Fibroblast of lung (primary cell): ENCODE measurements around the gene PJVK. TPM values are rescaled to one million over a fixed set of nuclear protein-coding genes. Genes with fewer than 3 reads are reported as not detected.

Experiments
- DNase-seq, 2 donors: peaks; one replicate each; pipeline versions ENCODE4 v3.0.0 to v3.0.0-alpha.2; 2010; ENCODE audit warnings: low read depth in 2 of 2
- H2AFZ ChIP-seq: 2 replicates; pipeline ENCODE4 v1.5.1; 2012; ENCODE audit warnings: low read length, control low read depth, inconsistent platforms
- H3K27ac ChIP-seq: 2 replicates; pipeline ENCODE4 v1.5.1; 2011; ENCODE audit warnings: low read length, control low read depth; ENCODE audit not compliant: insufficient read depth
- H3K27me3 ChIP-seq: 2 replicates; pipeline ENCODE4 v1.5.1; 2011; ENCODE audit warnings: mild to moderate bottlenecking, low read length; ENCODE audit not compliant: control insufficient read depth, insufficient read depth
- H3K36me3 ChIP-seq: 2 replicates; pipeline ENCODE4 v1.5.1; 2011; ENCODE audit warnings: low read length; ENCODE audit not compliant: control insufficient read depth, insufficient read depth
- H3K4me1 ChIP-seq: 2 replicates; pipeline ENCODE4 v1.5.1; 2011; ENCODE audit warnings: low read length; ENCODE audit not compliant: control insufficient read depth, insufficient read depth; ENCODE audit errors: extremely low read depth
- H3K4me2 ChIP-seq: 2 replicates; pipeline ENCODE4 v1.5.1; 2011; ENCODE audit warnings: low read length, control low read depth; ENCODE audit not compliant: insufficient read depth; ENCODE audit errors: extremely low read depth
- H3K4me3 ChIP-seq, 4 experiments: fragments of 200-600 bp in 1 of 4; sonication (generic) in 1 of 4; replicated peaks in 1 of 4; 2 replicates each; pipeline ENCODE4 v1.5.1; 2011 to 2016; ENCODE audit warnings: low read length in 4 of 4, low read depth in 3 of 4, mild to moderate bottlenecking in 3 of 4, control low read depth in 2 of 4, inconsistent platforms in 1 of 4, mixed read lengths in 1 of 4; ENCODE audit not compliant: insufficient read depth in 1 of 4; ENCODE audit errors: control extremely low read depth in 1 of 4
- H3K79me2 ChIP-seq: 2 replicates; pipeline ENCODE4 v1.5.1; 2012; ENCODE audit warnings: mild to moderate bottlenecking, low read length, inconsistent platforms; ENCODE audit not compliant: control insufficient read depth, insufficient read depth
- H3K9ac ChIP-seq: 2 replicates; pipeline ENCODE4 v1.5.1; 2011; ENCODE audit warnings: mild to moderate bottlenecking, low read length, control low read depth; ENCODE audit not compliant: insufficient read depth
- H3K9me3 ChIP-seq: 2 replicates; pipeline ENCODE4 v1.5.1; 2012; ENCODE audit warnings: low read depth, low read length; ENCODE audit not compliant: control insufficient read depth, insufficient read depth
- H4K20me1 ChIP-seq: 2 replicates; pipeline ENCODE4 v1.5.1; 2011; ENCODE audit warnings: low read length; ENCODE audit not compliant: control insufficient read depth, insufficient read depth; ENCODE audit errors: extremely low read depth
- EZH2 ChIP-seq: IDR thresholded peaks from 2 replicates; pipeline ENCODE4 v1.5.1; 2012; ENCODE audit warnings: low read length, control low read depth, mild to moderate bottlenecking; ENCODE audit errors: missing control alignments
- polyA plus RNA-seq, 2 donors: library from polyadenylated mRNA; depleted of rRNA in 1 of 2; stranded (reverse) in 1 of 2; unstranded in 1 of 2; fragments of >200 nt; gene quantifications; 2 replicates each; pipeline ENCODE4 v1.2.1, GENCODE V29; 2011 to 2012; ENCODE audit warnings: missing spikeins in 1 of 2
- total RNA-seq: library from RNA; depleted of rRNA; stranded (reverse); fragments of >200 nt; gene quantifications from 2 replicates; pipeline ENCODE4 v1.2.1, GENCODE V29; 2014
- TF ChIP-seq, protein P1 (sequence below), 2 donors: IDR thresholded peaks in 1 of 2; conservative IDR thresholded peaks in 1 of 2; 1 replicate in 1 of 2; 2 replicates in 1 of 2; pipeline ENCODE4 v1.5.1; 2011 to 2012; ENCODE audit warnings: low read length in 2 of 2, control low read depth in 1 of 2, inconsistent platforms in 1 of 2, low read depth in 1 of 2, mild to moderate bottlenecking in 1 of 2

The PJVK gene
- total and polyA plus RNA-seq, 2 donors (not counting 1 experiment from before 2014, with no cell fraction given) = 1.4 to 4.3 TPM

DNA sequence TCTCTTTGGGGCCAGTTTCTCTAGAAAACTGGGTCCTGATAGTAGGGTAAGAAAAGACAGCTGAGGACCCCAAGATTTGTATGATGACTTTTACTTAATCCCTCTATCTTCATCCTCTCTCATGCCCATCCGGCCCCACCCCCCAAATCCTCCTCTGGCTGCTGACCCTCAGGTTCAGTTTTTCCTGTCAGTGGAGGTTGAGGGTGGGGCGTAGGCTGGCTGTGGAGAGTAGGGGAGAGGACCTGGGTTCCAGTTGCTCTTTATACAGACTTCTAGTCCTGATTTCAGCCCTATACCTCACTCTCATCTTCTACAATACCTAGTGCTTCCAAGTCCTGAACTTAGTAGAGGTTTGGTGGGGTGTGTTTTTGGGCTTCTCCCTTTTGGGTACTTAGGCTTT is 57.5 kb downstream of the PJVK start:
- Histone ChIP-seq H3K79me2 (no peaks in the 10 kb centered on the region), H3K9ac (no peak overlapping the region), H3K4me2 (no peak overlapping the region), H3K9me3 (no peaks in the 10 kb centered on the region), H3K4me3 (no peak overlapping the region), H3K27me3 (no peaks in the 10 kb centered on the region), H3K36me3 (peaks cover 1% of the 10 kb centered on the region), H4K20me1 (no peaks in the 10 kb centered on the region), H2AFZ (no peak overlapping the region), H3K27ac (no peak overlapping the region), H3K4me1 (no peaks in the 10 kb centered on the region)
- no peak for DNase-seq
- TF ChIP-seq EZH2 = no peak
- TF ChIP-seq, protein P1, sequence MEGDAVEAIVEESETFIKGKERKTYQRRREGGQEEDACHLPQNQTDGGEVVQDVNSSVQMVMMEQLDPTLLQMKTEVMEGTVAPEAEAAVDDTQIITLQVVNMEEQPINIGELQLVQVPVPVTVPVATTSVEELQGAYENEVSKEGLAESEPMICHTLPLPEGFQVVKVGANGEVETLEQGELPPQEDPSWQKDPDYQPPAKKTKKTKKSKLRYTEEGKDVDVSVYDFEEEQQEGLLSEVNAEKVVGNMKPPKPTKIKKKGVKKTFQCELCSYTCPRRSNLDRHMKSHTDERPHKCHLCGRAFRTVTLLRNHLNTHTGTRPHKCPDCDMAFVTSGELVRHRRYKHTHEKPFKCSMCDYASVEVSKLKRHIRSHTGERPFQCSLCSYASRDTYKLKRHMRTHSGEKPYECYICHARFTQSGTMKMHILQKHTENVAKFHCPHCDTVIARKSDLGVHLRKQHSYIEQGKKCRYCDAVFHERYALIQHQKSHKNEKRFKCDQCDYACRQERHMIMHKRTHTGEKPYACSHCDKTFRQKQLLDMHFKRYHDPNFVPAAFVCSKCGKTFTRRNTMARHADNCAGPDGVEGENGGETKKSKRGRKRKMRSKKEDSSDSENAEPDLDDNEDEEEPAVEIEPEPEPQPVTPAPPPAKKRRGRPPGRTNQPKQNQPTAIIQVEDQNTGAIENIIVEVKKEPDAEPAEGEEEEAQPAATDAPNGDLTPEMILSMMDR (conservative IDR thresholded peaks at IDR 0.05 in 1 of 2, IDR thresholded peaks at IDR 0.05 in 1 of 2; ENCODE audit: low read depth in 1 of 2, low read length in 2 of 2) = no peak

DNA sequence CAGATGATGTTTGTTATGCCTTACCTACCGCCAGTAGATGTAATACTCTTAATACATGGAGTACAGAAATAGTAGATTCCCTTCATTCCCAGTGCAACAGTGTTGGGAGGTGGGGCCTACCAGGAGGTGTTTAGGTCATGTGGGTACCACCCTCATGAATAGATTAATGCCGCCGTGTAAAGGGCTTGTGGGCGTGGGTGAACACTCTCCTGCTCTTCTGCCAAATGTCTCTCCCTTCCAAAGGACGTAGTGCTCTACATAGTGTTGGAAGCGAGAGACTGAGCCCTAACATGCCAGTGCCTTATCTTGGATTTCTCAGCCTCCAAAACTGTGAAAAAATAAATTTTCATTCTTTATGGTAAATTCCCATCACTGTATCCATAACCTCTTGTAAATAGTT is 59.2 kb downstream of the PJVK start:
- Histone ChIP-seq H3K27me3 (no peaks in the 10 kb centered on the region), H3K9me3 (no peaks in the 10 kb centered on the region), H3K4me1 (no peaks in the 10 kb centered on the region), H3K4me3 (no peak overlapping the region), H3K27ac (no peak overlapping the region), H3K79me2 (no peaks in the 10 kb centered on the region), H3K36me3 (peaks cover 1% of the 10 kb centered on the region), H4K20me1 (no peaks in the 10 kb centered on the region), H3K4me2 (no peak overlapping the region), H2AFZ (no peak overlapping the region), H3K9ac (no peak overlapping the region)
- DNase-seq = no peak
- TF ChIP-seq, protein P1 (conservative IDR thresholded peaks at IDR 0.05 in 1 of 2, IDR thresholded peaks at IDR 0.05 in 1 of 2; ENCODE audit: low read depth in 1 of 2, low read length in 2 of 2) = no peak
- TF ChIP-seq EZH2 = no peak

Other genes starting within 250 kb of the PJVK start
- gene PRKRA, start 203 bp upstream of the PJVK start, total RNA-seq = 40.5 and 45.7 TPM in 2 replicates
- 46.3 and 54.6 TPM in 2 replicates for gene PRKRA, start 203 bp upstream of the PJVK start, polyA plus RNA-seq
- gene FKBP7, start 27.2 kb downstream of the PJVK start, total RNA-seq = 47.5 and 54.3 TPM in 2 replicates
- gene FKBP7, start 27.2 kb downstream of the PJVK start, polyA plus RNA-seq = 46.1 and 57.7 TPM in 2 replicates
- 5.9 and 6.2 TPM in 2 replicates for gene PLEKHA3, start 29.1 kb downstream of the PJVK start, total RNA-seq
- gene PLEKHA3, start 29.1 kb downstream of the PJVK start, polyA plus RNA-seq = 26.3 and 34.6 TPM in 2 replicates